ENCODE data around the gene SENP1. TPM values are rescaled to one million over a fixed set of nuclear protein-coding genes. Genes with fewer than 3 reads are reported as not detected.

SENP1 gene
- total RNA-seq, 1 experiment from 2014 or later, result 41.6 TPM

DNA sequence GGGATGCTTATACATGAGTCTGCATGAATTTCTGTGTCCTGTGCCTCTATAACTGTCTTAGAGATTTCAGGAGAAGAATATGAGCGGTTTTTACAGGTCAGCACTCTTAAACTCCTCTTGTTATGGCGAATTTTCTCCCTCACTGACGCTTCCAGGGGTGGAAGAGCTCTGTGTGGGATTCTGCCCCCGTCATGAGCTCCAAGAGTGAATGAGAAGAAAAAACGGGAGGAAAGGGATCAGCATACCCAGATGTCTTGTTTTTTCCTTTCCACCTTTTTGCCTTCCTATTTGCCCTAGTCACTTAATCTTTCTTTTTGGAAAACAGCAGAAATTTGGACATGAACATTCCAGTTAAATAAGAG is 13.9 kb upstream of the SENP1 start:
- CTCF ChIA-PET, result interaction anchor here (0.9 kb wide), 1 partner anchor 38 kb away, joined by 3 read pairs; the partner anchor contains the start of gene ASB8
- H3K4me1 ChIP-seq (ENCODE audit: insufficient read depth, low read length, poor library complexity, severe bottlenecking), result peaks cover 14% of the 10 kb centered on the region
- no peak for DNase-seq (ENCODE audit: low spot score)

DNA sequence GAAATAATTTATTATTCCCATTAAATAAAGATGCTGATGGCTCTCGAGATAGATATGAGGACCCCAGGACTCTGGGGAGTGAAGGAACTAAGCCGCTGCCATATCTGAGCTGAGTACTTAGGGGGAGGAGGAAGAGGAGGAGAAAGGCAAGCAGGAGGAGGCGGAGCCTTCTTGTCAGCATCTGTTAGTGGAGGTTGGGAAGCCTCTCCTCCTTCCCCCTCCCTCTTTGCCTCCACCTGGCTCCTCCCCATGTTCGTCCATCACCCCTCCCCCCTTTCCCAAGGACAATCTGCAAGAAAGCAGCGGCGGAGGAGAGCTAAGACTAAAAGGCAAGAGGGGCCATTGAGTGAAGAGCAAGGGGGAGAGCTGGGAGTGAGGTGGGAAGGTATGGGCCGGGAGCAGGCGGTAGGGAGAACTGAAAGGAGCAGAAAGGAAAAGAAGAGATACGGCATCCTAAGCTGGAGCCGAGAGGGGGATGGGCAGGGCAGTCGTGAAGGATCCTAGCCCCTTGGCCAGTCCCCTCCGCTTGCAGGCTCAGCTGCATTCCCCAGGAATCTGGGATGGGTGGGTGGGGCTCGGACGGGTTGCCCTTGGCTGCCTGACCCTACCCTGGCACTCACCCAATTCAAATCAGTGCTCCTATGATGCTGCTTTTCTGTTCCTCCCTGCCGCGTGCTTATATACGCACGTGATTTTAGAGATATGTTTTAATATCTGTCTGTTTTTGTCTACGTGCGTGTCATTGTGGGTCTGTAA is 13.4 kb upstream of the SENP1 start, which contains the start of gene PFKM:
TSS of gene PFKM (plus strand) at position 287 of the 756 bp plus-strand sequence. CDS start 3,411 bp downstream, outside the sequence.
- Histone ChIP-seq H3K4me3 (ENCODE audit: low read depth, low read length, poor library complexity, severe bottlenecking) (peak within 1 kb of the TSS; percentile 77), H3K36me3 (ENCODE audit: insufficient read depth, low read length, poor library complexity, severe bottlenecking) (peaks cover 14% of the 10 kb centered on the region), H3K27ac (ENCODE audit: low read depth, low read length, poor library complexity, severe bottlenecking) (peak within 1 kb of the TSS; percentile 57), H3K27me3 (replicated peaks; ENCODE audit: insufficient read depth, low read depth, low read length, poor library complexity) (peaks cover 11% of the 10 kb centered on the region), H3K4me1 (ENCODE audit: insufficient read depth, low read length, poor library complexity, severe bottlenecking) (peaks cover 14% of the 10 kb centered on the region), H3K9me3 (ENCODE audit: low read depth, low read length, poor library complexity, severe bottlenecking) (no peaks in the 10 kb centered on the region)
- CTCF ChIA-PET, result interaction anchor here (0.6 to 0.9 kb wide), 2 partner anchors 38 to 125 kb away, joined by 3 read pairs; partner anchors contain the start of gene ASB8
- peak; percentile 94 for DNase-seq (ENCODE audit: low spot score)
- intact Hi-C loops (cut with micrococcal nuclease; ENCODE audit: unreplicated experiment), result no loop called here
- POLR2A ChIA-PET (ENCODE audit: low non-redundant PET), result no interaction called here
- TF ChIP-seq, protein P1, sequence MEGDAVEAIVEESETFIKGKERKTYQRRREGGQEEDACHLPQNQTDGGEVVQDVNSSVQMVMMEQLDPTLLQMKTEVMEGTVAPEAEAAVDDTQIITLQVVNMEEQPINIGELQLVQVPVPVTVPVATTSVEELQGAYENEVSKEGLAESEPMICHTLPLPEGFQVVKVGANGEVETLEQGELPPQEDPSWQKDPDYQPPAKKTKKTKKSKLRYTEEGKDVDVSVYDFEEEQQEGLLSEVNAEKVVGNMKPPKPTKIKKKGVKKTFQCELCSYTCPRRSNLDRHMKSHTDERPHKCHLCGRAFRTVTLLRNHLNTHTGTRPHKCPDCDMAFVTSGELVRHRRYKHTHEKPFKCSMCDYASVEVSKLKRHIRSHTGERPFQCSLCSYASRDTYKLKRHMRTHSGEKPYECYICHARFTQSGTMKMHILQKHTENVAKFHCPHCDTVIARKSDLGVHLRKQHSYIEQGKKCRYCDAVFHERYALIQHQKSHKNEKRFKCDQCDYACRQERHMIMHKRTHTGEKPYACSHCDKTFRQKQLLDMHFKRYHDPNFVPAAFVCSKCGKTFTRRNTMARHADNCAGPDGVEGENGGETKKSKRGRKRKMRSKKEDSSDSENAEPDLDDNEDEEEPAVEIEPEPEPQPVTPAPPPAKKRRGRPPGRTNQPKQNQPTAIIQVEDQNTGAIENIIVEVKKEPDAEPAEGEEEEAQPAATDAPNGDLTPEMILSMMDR (conservative IDR thresholded peaks at IDR 0.05; ENCODE audit: low read depth, low read length), result no peak
- no peak for TF ChIP-seq EZH2 (IDR thresholded peaks at IDR 0.05; ENCODE audit: borderline replicate concordance, low read depth, low read length, poor library complexity, severe bottlenecking)
- no TSS peak for BruUV-seq (replicated peaks)

More for the DNA sequence above, 13.9 kb upstream of the SENP1 start:
- POLR2A ChIA-PET (ENCODE audit: low non-redundant PET), result no interaction called here
- no peak for TF ChIP-seq EZH2 (IDR thresholded peaks at IDR 0.05; ENCODE audit: borderline replicate concordance, low read depth, low read length, poor library complexity, severe bottlenecking)
- TF ChIP-seq, protein P1 (conservative IDR thresholded peaks at IDR 0.05; ENCODE audit: low read depth, low read length), result no peak
- H3K27me3 ChIP-seq (replicated peaks; ENCODE audit: insufficient read depth, low read depth, low read length, poor library complexity), result peaks cover 11% of the 10 kb centered on the region
- H3K9me3 ChIP-seq (ENCODE audit: low read depth, low read length, poor library complexity, severe bottlenecking), result no peaks in the 10 kb centered on the region
- peak overlapping the region; percentile 57 for H3K27ac ChIP-seq (ENCODE audit: low read depth, low read length, poor library complexity, severe bottlenecking)
- intact Hi-C loops (cut with micrococcal nuclease; ENCODE audit: unreplicated experiment), result no loop called here
- peak overlapping the region; percentile 77 for H3K4me3 ChIP-seq (ENCODE audit: low read depth, low read length, poor library complexity, severe bottlenecking)
- BruUV-seq (replicated peaks), result no TSS peak
- H3K36me3 ChIP-seq (ENCODE audit: insufficient read depth, low read length, poor library complexity, severe bottlenecking), result peaks cover 18% of the 10 kb centered on the region

DNA sequence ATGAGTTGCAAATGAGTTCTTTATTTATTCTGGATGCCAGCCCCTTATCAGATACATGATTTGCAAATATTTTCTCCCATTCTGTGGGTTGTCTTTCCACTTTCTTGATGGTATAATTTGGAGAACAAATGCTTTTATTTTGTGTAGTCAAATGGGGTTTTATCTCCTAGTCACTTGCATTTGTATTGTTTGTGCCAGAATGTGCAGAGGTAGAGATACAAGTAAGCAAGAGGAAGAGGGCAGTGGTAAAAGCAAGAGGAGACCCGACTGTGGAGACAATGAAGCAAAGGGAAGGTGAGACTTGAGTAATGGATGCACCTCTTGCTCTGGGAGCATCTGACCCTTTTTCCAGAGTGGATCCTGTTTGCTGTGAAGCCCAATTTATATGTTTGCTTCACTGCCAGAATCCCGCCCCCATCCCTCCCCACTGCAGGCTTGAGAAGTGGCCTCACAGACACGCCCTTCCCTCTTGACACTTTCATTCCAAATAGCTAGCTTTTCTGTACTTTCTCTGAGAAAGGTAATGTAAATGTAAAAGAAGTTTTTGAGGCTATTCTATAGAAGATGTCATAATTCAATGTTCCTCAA is 12.5 kb upstream of the SENP1 start:
- no peak overlapping the region for H3K27ac ChIP-seq (ENCODE audit: low read depth, low read length, poor library complexity, severe bottlenecking)
- H3K27me3 ChIP-seq (replicated peaks; ENCODE audit: insufficient read depth, low read depth, low read length, poor library complexity), result peaks cover 11% of the 10 kb centered on the region
- intact Hi-C loops (cut with micrococcal nuclease; ENCODE audit: unreplicated experiment), result no loop called here
- peaks cover 9% of the 10 kb centered on the region for H3K36me3 ChIP-seq (ENCODE audit: insufficient read depth, low read length, poor library complexity, severe bottlenecking)
- H3K4me3 ChIP-seq (ENCODE audit: low read depth, low read length, poor library complexity, severe bottlenecking), result peak overlapping the region; percentile 77
- BruUV-seq (replicated peaks), result no TSS peak
- H3K4me1 ChIP-seq (ENCODE audit: insufficient read depth, low read length, poor library complexity, severe bottlenecking), result peaks cover 14% of the 10 kb centered on the region
- no peaks in the 10 kb centered on the region for H3K9me3 ChIP-seq (ENCODE audit: low read depth, low read length, poor library complexity, severe bottlenecking)
- ChIA-PET POLR2A (ENCODE audit: low non-redundant PET) (no interaction called here), CTCF (no interaction called here)
- TF ChIP-seq, protein P1 (conservative IDR thresholded peaks at IDR 0.05; ENCODE audit: low read depth, low read length), result no peak
- TF ChIP-seq EZH2 (IDR thresholded peaks at IDR 0.05; ENCODE audit: borderline replicate concordance, low read depth, low read length, poor library complexity, severe bottlenecking), result no peak
- DNase-seq (ENCODE audit: low spot score), result no peak
